ENCODE results near the gene BRINP3. TPM values are rescaled to one million over a fixed set of nuclear protein-coding genes. Genes with fewer than 3 reads are reported as not detected.

Gene BRINP3
- total and polyA plus RNA-seq, 4 experiments from 2014 or later: not detected

DNA sequence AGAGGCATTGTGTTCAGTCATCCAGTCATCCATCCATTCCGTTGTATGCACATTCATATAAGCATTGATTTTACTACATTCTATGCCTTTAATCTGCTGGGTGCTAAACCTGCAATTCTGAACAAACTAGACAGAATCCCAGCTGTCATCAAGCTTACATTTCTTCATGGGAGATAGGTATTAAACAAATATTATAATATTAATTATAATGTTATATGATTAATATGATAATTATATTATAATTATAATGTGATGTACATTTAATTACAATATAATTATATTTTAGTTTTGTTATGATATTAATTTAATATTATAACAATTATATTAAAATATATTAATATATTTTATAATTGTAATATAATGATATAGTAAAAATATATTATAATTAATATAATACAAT is 112.4 kb downstream of the BRINP3 start:
- POLR2A ChIA-PET (ENCODE audit: partially characterized antibody): no interaction called here

GRCh38 chr1:190353538-190354101 is 124.0 kb downstream of the BRINP3 start:
- Histone ChIP-seq H3K9me3 (ENCODE audit: control insufficient read depth in 1 of 2, low read length in 2 of 2) (no peaks in the 10 kb centered on the region), H3K4me3 (ENCODE audit: low read length in 2 of 2) (no peak overlapping the region), H3K27ac (ENCODE audit: low read depth, low read length) (no peak overlapping the region), H3K4me1 (ENCODE audit: insufficient read depth, low read length) (no peaks in the 10 kb centered on the region), H3K36me3 (ENCODE audit: insufficient read depth, low read length) (no peaks in the 10 kb centered on the region), H3K27me3 (ENCODE audit: insufficient read depth, low read length) (no peaks in the 10 kb centered on the region)
- Mint-ChIP-seq H3K36me3 (no peaks in the 10 kb centered on the region), H3K9me3 (peaks cover 2 to 26% (median 6%) of the 10 kb centered on the region in 8 donors), H3K4me3 (no peak overlapping the region), H3K4me1 (no peaks in the 10 kb centered on the region), H3K27me3 (no peaks in the 10 kb centered on the region), H3K27ac (no peak overlapping the region)
- POLR2A ChIA-PET (ENCODE audit: partially characterized antibody): no interaction called here
- no peak for DNase-seq
- CTCF ChIA-PET (ENCODE audit: partially characterized antibody): no interaction called here
- intact Hi-C loops (cut with micrococcal nuclease): no loop called here

More for the DNA sequence above, 112.4 kb downstream of the BRINP3 start:
- Mint-ChIP-seq H3K4me1 (no peaks in the 10 kb centered on the region), H3K4me3 (no peak overlapping the region), H3K9me3 (peaks cover 0 to 27% (median 12%) of the 10 kb centered on the region in 8 donors), H3K27ac (no peak overlapping the region), H3K27me3 (no peaks in the 10 kb centered on the region), H3K36me3 (no peaks in the 10 kb centered on the region)
- Histone ChIP-seq H3K27me3 (ENCODE audit: insufficient read depth, low read length) (no peaks in the 10 kb centered on the region), H3K36me3 (ENCODE audit: insufficient read depth, low read length) (no peaks in the 10 kb centered on the region), H3K4me3 (ENCODE audit: low read length in 2 of 2) (no peak overlapping the region), H3K9me3 (ENCODE audit: control insufficient read depth in 1 of 2, low read length in 2 of 2) (no peaks in the 10 kb centered on the region), H3K27ac (ENCODE audit: low read depth, low read length) (no peak overlapping the region), H3K4me1 (ENCODE audit: insufficient read depth, low read length) (no peaks in the 10 kb centered on the region)
- intact Hi-C loops (cut with micrococcal nuclease): no loop called here
- CTCF ChIA-PET (ENCODE audit: partially characterized antibody): no interaction called here
- DNase-seq: no peak

DNA sequence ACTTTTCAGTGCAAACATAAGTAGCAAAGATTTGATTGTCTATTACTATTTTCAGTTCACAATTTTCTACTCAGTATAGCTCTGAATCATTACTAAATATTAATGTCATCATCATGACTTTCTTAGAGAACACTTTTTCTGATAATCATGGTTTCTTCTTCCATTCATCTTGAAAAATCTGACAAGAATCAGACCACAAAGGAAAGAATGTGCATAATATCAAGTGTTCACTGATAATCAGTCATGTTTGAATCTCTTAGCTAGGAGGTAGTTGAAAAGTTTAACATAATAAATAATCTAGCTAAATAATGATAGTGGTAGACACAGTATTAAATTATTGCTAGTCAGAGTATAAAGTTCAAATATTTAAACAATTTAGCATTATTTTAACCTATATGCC is 133.2 kb downstream of the BRINP3 start:
- H3K9me3 ChIP-seq (ENCODE audit: control insufficient read depth in 1 of 2, low read length in 2 of 2): no peaks in the 10 kb centered on the region
- Mint-ChIP-seq H3K27me3 (no peaks in the 10 kb centered on the region), H3K36me3 (no peaks in the 10 kb centered on the region), H3K4me1 (no peaks in the 10 kb centered on the region), H3K4me3 (no peak overlapping the region), H3K9me3 (peaks cover 0 to 15% (median under 1%) of the 10 kb centered on the region in 8 donors), H3K27ac (no peak overlapping the region)
- ChIA-PET CTCF (ENCODE audit: partially characterized antibody) (no interaction called here), POLR2A (ENCODE audit: partially characterized antibody) (no interaction called here)
- H3K4me1 ChIP-seq (ENCODE audit: insufficient read depth, low read length): no peaks in the 10 kb centered on the region
- DNase-seq: no peak
- H3K36me3 ChIP-seq (ENCODE audit: insufficient read depth, low read length): no peaks in the 10 kb centered on the region
- intact Hi-C loops (cut with micrococcal nuclease): no loop called here
- no peak overlapping the region for H3K4me3 ChIP-seq (ENCODE audit: low read length in 2 of 2)
- H3K27me3 ChIP-seq (ENCODE audit: insufficient read depth, low read length): no peaks in the 10 kb centered on the region
- no peak overlapping the region for H3K27ac ChIP-seq (ENCODE audit: low read depth, low read length)

DNA sequence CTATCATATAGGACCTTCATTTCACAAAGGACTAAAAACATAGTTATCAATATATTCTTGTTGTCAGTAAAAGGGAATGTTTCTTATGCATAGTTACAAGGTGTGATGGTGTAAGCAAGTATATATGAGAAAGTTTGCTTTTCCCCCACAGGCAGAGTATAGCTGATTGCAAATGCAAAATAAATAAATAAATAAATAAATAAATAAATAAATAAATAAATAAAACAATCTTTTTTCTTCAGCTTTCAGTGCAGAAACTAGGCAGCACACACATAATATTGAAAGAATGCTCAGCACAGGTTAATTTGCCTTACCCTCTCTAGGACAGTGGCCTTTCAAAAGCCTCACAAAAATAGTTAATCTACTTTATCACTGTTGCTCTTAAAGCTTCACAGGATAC is 138.8 kb downstream of the BRINP3 start:
- no peak overlapping the region for H3K27ac Mint-ChIP-seq
- Histone ChIP-seq H3K27ac (ENCODE audit: low read depth, low read length) (no peak overlapping the region), H3K36me3 (ENCODE audit: insufficient read depth, low read length) (no peaks in the 10 kb centered on the region), H3K4me3 (ENCODE audit: low read length in 2 of 2) (no peak overlapping the region), H3K9me3 (ENCODE audit: control insufficient read depth in 1 of 2, low read length in 2 of 2) (no peaks in the 10 kb centered on the region), H3K27me3 (ENCODE audit: insufficient read depth, low read length) (no peaks in the 10 kb centered on the region), H3K4me1 (ENCODE audit: insufficient read depth, low read length) (no peaks in the 10 kb centered on the region)
- intact Hi-C loops (cut with micrococcal nuclease): no loop called here
- H3K4me1 Mint-ChIP-seq: no peaks in the 10 kb centered on the region
- no peak overlapping the region for H3K4me3 Mint-ChIP-seq
- no peak for DNase-seq
- no peaks in the 10 kb centered on the region for H3K36me3 Mint-ChIP-seq
- ChIA-PET CTCF (ENCODE audit: partially characterized antibody) (no interaction called here), POLR2A (ENCODE audit: partially characterized antibody) (no interaction called here)
- H3K9me3 Mint-ChIP-seq: peaks cover 1 to 21% (median 5%) of the 10 kb centered on the region in 8 donors
- no peaks in the 10 kb centered on the region for H3K27me3 Mint-ChIP-seq

DNA sequence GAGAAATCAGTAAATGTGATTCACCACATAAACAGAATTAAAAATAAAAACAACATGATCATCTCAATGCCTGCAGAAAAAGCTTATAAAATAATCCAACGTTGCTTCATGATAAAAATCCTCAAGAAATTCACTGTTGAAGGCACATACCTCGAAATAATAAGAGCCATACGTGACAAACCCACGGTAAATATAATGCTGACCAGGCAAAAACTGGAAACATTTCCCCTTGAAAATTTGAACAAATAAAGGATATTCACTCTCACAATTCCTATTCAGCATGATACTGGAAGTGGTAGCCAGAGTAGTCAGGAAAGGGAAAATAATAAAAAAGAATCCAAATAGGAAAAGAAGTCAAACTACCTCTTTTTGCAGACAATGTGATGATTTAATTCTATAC is 148.8 kb downstream of the BRINP3 start:
- intact Hi-C loops (cut with micrococcal nuclease): no loop called here
- H3K36me3 ChIP-seq (ENCODE audit: insufficient read depth, low read length): no peaks in the 10 kb centered on the region
- H3K9me3 ChIP-seq (ENCODE audit: control insufficient read depth in 1 of 2, low read length in 2 of 2): no peaks in the 10 kb centered on the region
- no peaks in the 10 kb centered on the region for H3K36me3 Mint-ChIP-seq
- no peak overlapping the region for H3K4me3 ChIP-seq (ENCODE audit: low read length in 2 of 2)
- H3K27ac ChIP-seq (ENCODE audit: low read depth, low read length): no peak overlapping the region
- no peak overlapping the region for H3K27ac Mint-ChIP-seq
- no peaks in the 10 kb centered on the region for H3K27me3 ChIP-seq (ENCODE audit: insufficient read depth, low read length)
- no peaks in the 10 kb centered on the region for H3K4me1 Mint-ChIP-seq
- H3K9me3 Mint-ChIP-seq: peaks cover 0 to 16% (median 10%) of the 10 kb centered on the region in 8 donors
- DNase-seq: no peak
- H3K27me3 Mint-ChIP-seq: no peaks in the 10 kb centered on the region
- POLR2A ChIA-PET (ENCODE audit: partially characterized antibody): no interaction called here
- no peaks in the 10 kb centered on the region for H3K4me1 ChIP-seq (ENCODE audit: insufficient read depth, low read length)
- H3K4me3 Mint-ChIP-seq: no peak overlapping the region
- CTCF ChIA-PET (ENCODE audit: partially characterized antibody): no interaction called here

- no peaks in the 10 kb centered on the region for H3K4me1 Mint-ChIP-seq
- H3K36me3 Mint-ChIP-seq: no peaks in the 10 kb centered on the region
- DNase-seq: no peak
- H3K9me3 Mint-ChIP-seq: peaks cover 0 to 16% (median 10%) of the 10 kb centered on the region in 8 donors
- no peak overlapping the region for H3K4me3 Mint-ChIP-seq
- intact Hi-C loops (cut with micrococcal nuclease): no loop called here
- POLR2A ChIA-PET (ENCODE audit: partially characterized antibody): no interaction called here
- H3K9me3 ChIP-seq (ENCODE audit: control insufficient read depth in 1 of 2, low read length in 2 of 2): no peaks in the 10 kb centered on the region
- H3K27me3 Mint-ChIP-seq: no peaks in the 10 kb centered on the region
- CTCF ChIA-PET (ENCODE audit: partially characterized antibody): no interaction called here
- no peak overlapping the region for H3K27ac ChIP-seq (ENCODE audit: low read depth, low read length)
- H3K27ac Mint-ChIP-seq: no peak overlapping the region
- no peaks in the 10 kb centered on the region for H3K36me3 ChIP-seq (ENCODE audit: insufficient read depth, low read length)
- H3K27me3 ChIP-seq (ENCODE audit: insufficient read depth, low read length): no peaks in the 10 kb centered on the region
- H3K4me1 ChIP-seq (ENCODE audit: insufficient read depth, low read length): no peaks in the 10 kb centered on the region
- no peak overlapping the region for H3K4me3 ChIP-seq (ENCODE audit: low read length in 2 of 2)
Measured at GRCh38 chr1:190328361-190328760, 149.3 kb downstream of the BRINP3 start.

DNA sequence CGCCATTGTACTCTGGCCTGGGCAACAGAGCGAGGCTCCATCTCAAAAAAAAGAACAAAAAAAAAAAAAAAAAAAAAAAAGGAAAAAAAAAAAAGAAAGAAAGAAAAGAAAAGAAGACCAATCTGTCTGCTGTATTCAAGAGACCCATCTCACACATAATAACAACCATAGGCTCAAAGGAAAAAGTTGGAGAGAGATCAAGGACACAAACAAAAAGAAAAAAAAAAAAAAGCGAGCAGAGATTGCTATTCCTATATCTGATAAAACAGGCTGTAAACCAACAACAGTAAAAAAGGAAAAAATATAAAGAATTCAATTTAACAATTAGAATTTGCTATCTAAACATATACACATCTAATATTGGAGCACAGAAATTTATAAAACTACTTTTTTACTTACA is 150.4 kb downstream of the BRINP3 start:
- Mint-ChIP-seq H3K4me1 (no peaks in the 10 kb centered on the region), H3K27ac (no peak overlapping the region), H3K36me3 (no peaks in the 10 kb centered on the region), H3K9me3 (peaks cover 0 to 14% (median 7%) of the 10 kb centered on the region in 8 donors), H3K27me3 (no peaks in the 10 kb centered on the region), H3K4me3 (no peak overlapping the region)
- no peaks in the 10 kb centered on the region for H3K36me3 ChIP-seq (ENCODE audit: insufficient read depth, low read length)
- no peaks in the 10 kb centered on the region for H3K4me1 ChIP-seq (ENCODE audit: insufficient read depth, low read length)
- no peaks in the 10 kb centered on the region for H3K27me3 ChIP-seq (ENCODE audit: insufficient read depth, low read length)
- H3K9me3 ChIP-seq (ENCODE audit: control insufficient read depth in 1 of 2, low read length in 2 of 2): no peaks in the 10 kb centered on the region
- ChIA-PET POLR2A (ENCODE audit: partially characterized antibody) (no interaction called here), CTCF (ENCODE audit: partially characterized antibody) (no interaction called here)
- H3K4me3 ChIP-seq (ENCODE audit: low read length in 2 of 2): no peak overlapping the region
- no peak for DNase-seq
- no peak overlapping the region for H3K27ac ChIP-seq (ENCODE audit: low read depth, low read length)
- intact Hi-C loops (cut with micrococcal nuclease): no loop called here

DNA sequence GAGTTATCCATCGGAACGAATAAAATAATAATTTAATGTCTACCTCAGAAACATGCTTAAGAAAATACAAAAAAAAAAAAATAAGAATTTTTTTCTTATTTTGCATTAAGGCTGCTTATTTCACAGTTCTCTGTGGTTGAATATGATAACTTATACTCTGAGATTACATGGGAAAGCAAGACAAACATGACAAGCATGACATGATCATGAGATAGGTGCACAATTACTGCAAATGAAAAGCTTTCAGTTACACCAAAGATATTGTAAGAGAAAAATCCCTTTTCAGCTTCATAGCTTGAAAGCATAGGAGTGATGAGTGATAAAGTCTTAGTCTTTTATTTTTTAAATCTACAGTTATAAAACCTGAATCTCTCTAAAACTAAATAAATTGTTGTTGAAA is 154.1 kb downstream of the BRINP3 start:
- no peak for DNase-seq
- H3K36me3 ChIP-seq (ENCODE audit: insufficient read depth, low read length): no peaks in the 10 kb centered on the region
- intact Hi-C loops (cut with micrococcal nuclease): no loop called here

More for the DNA sequence above, 154.1 kb downstream of the BRINP3 start:
- no peaks in the 10 kb centered on the region for H3K4me1 ChIP-seq (ENCODE audit: insufficient read depth, low read length)
- Mint-ChIP-seq H3K4me1 (no peaks in the 10 kb centered on the region), H3K9me3 (peaks cover 0 to 19% (median 5%) of the 10 kb centered on the region in 8 donors), H3K36me3 (no peaks in the 10 kb centered on the region), H3K4me3 (no peak overlapping the region), H3K27ac (no peak overlapping the region), H3K27me3 (no peaks in the 10 kb centered on the region)
- POLR2A ChIA-PET (ENCODE audit: partially characterized antibody): no interaction called here
- no peak overlapping the region for H3K4me3 ChIP-seq (ENCODE audit: low read length in 2 of 2)
- CTCF ChIA-PET (ENCODE audit: partially characterized antibody): no interaction called here
- H3K27ac ChIP-seq (ENCODE audit: low read depth, low read length): no peak overlapping the region
- no peaks in the 10 kb centered on the region for H3K9me3 ChIP-seq (ENCODE audit: control insufficient read depth in 1 of 2, low read length in 2 of 2)
- H3K27me3 ChIP-seq (ENCODE audit: insufficient read depth, low read length): no peaks in the 10 kb centered on the region
